GM21360 (cell line): ENCODE data around the gene DOP1A.

ENCODE experiments used
- ATAC-seq: cut with Tn5 transposase; IDR thresholded peaks from one replicate; pipeline ENCODE4 v1.9.1; 2021; ENCODE audit warnings: mild to moderate bottlenecking, moderate library complexity; ENCODE audit not compliant: unreplicated experiment

The DOP1A gene

GRCh38 chr6:83198486-83199172, 131.2 kb downstream of the DOP1A start:
- no peak for ATAC-seq

GRCh38 chr6:83199173-83199862, 131.8 kb downstream of the DOP1A start:
- ATAC-seq = peak; percentile 67

- ATAC-seq = peak; percentile 9
Measured at GRCh38 chr6:83199863-83200225, 132.4 kb downstream of the DOP1A start.

GRCh38 chr6:83202031-83202430, 134.6 kb downstream of the DOP1A start:
- no peak for ATAC-seq

GRCh38 chr6:83215131-83216047, 147.9 kb downstream of the DOP1A start:
- ATAC-seq = peak; percentile 100

GRCh38 chr6:83216806-83217205, 149.3 kb downstream of the DOP1A start:
- ATAC-seq = no peak
